SU-DHL-6 (cell line): Measurements from ENCODE around the gene SLC13A4.

Source experiments
- H2AFZ ChIP-seq: fragments of 200-600 bp; sonication (generic); 2 replicates; pipeline ENCODE4 v1.6.1; 2014; ENCODE audit warnings: low read depth, mild to moderate bottlenecking, moderate library complexity, mixed read lengths, antibody characterized with exemption, low read length; ENCODE audit not compliant: severe bottlenecking
- H3F3A ChIP-seq: fragments of 200-600 bp; shearing (Covaris generic); 2 replicates; pipeline ENCODE4 v1.6.0; 2016; ENCODE audit warnings: antibody characterized with exemption, mild to moderate bottlenecking; ENCODE audit not compliant: insufficient read depth
- H3K27ac ChIP-seq: fragments of 200-600 bp; sonication (generic); 2 replicates; pipeline ENCODE4 v1.5.1; 2016; ENCODE audit warnings: low read depth, mild to moderate bottlenecking, low read length, moderate library complexity, mixed read lengths
- H3K27me3 ChIP-seq: fragments of 200-600 bp; sonication (generic), shearing (Covaris generic); 2 replicates; pipeline ENCODE4 v1.6.0; 2014; ENCODE audit warnings: mild to moderate bottlenecking, low read length
- H3K36me3 ChIP-seq: fragments of 200-600 bp; sonication (generic); 2 replicates; pipeline ENCODE4 v1.6.1; 2014; ENCODE audit warnings: mild to moderate bottlenecking, low read length, mixed read lengths
- H3K4me2 ChIP-seq: fragments of 300-600, 200-600 bp; shearing (Covaris generic), sonication (generic); 2 replicates; pipeline ENCODE4 v1.6.0; 2014; ENCODE audit warnings: low read length, low read depth, mild to moderate bottlenecking; ENCODE audit not compliant: poor library complexity, severe bottlenecking
- H3K4me3 ChIP-seq: fragments of 200-600 bp; sonication (generic); 2 replicates; pipeline ENCODE4 v1.5.1; 2014; ENCODE audit warnings: antibody characterized with exemption, low read length, mild to moderate bottlenecking, mixed read lengths; ENCODE audit not compliant: insufficient read depth, poor library complexity, severe bottlenecking
- H3K79me2 ChIP-seq: fragments of 200-600 bp; sonication (generic); 2 replicates; pipeline ENCODE4 v1.6.1; 2014; ENCODE audit warnings: mild to moderate bottlenecking, low read length, moderate library complexity; ENCODE audit not compliant: insufficient read depth
- H3K9ac ChIP-seq: fragments of 200-600 bp; sonication (generic); 2 replicates; pipeline ENCODE4 v1.7.0; 2014; ENCODE audit warnings: mild to moderate bottlenecking, low read length
- H3K9me2 ChIP-seq: fragments of 200-600 bp; sonication (generic); replicated peaks from 2 replicates; pipeline ENCODE4 v1.6.1; 2014; ENCODE audit warnings: low read length; ENCODE audit not compliant: insufficient read depth
- H3K9me3 ChIP-seq: fragments of 200-600 bp; sonication (generic); 2 replicates; pipeline ENCODE4 v1.6.1; 2014; ENCODE audit warnings: low read length, mixed read lengths; ENCODE audit not compliant: insufficient read depth
- H4K20me1 ChIP-seq: fragments of 200-600 bp; sonication (generic); 2 replicates; pipeline ENCODE4 v1.6.1; 2014; ENCODE audit warnings: low read depth, mild to moderate bottlenecking, antibody characterized with exemption, low read length, moderate library complexity, mixed read lengths
- CTCF ChIP-seq: fragments of 200-600 bp; sonication (generic); IDR thresholded peaks from one replicate; pipeline ENCODE4 v1.5.1; 2017; ENCODE audit warnings: antibody characterized with exemption, mild to moderate bottlenecking, low read length, moderate library complexity; ENCODE audit not compliant: insufficient read depth, poor library complexity, severe bottlenecking
- EZH2phosphoT487 ChIP-seq: fragments of 200-600 bp; sonication (generic), shearing (Covaris generic); conservative IDR thresholded peaks from 2 replicates; pipeline ENCODE4 v1.6.1; 2018; ENCODE audit warnings: mild to moderate bottlenecking, antibody characterized with exemption, low read length, moderate library complexity, mixed read lengths

Gene SLC13A4

GRCh38 chr7:135678612-135679575 lies 49.1 kb downstream of the SLC13A4 start:
- Histone ChIP-seq H3K36me3 (peaks cover 11% of the 10 kb centered on the region), H3K9me3 (no peaks in the 10 kb centered on the region), H2AFZ (no peak overlapping the region), H3F3A (no peaks in the 10 kb centered on the region), H4K20me1 (no peaks in the 10 kb centered on the region), H3K9me2 (no peaks in the 10 kb centered on the region), H3K27ac (no peak overlapping the region), H3K9ac (no peak overlapping the region), H3K27me3 (no peaks in the 10 kb centered on the region), H3K4me2 (no peak overlapping the region), H3K79me2 (no peaks in the 10 kb centered on the region), H3K4me3 (no peak overlapping the region)
- TF ChIP-seq CTCF (no peak), EZH2phosphoT487 (no peak)

- H3F3A ChIP-seq = peaks cover 6% of the 10 kb centered on the region; the same call in 1 of the 2 replicates
- TF ChIP-seq CTCF (no peak), EZH2phosphoT487 (no peak)
- no peak overlapping the region for H3K27ac ChIP-seq
- H3K4me3 ChIP-seq = no peak overlapping the region
- no peaks in the 10 kb centered on the region for H3K9me3 ChIP-seq
- H3K4me2 ChIP-seq = no peak overlapping the region
- H3K27me3 ChIP-seq = no peaks in the 10 kb centered on the region
- H3K9me2 ChIP-seq = no peaks in the 10 kb centered on the region
- peaks cover 32% of the 10 kb centered on the region for H3K79me2 ChIP-seq
- H4K20me1 ChIP-seq = no peaks in the 10 kb centered on the region
- no peak overlapping the region for H3K9ac ChIP-seq
- H3K36me3 ChIP-seq = peaks cover 11% of the 10 kb centered on the region
- no peak overlapping the region for H2AFZ ChIP-seq
These were observed 54.7 kb downstream of the SLC13A4 start for GRCh38 chr7:135673360-135673706.

GRCh38 chr7:135672560-135673359 lies 55.2 kb downstream of the SLC13A4 start:
- Histone ChIP-seq H3K27me3 (no peaks in the 10 kb centered on the region), H3K9me3 (no peaks in the 10 kb centered on the region), H4K20me1 (no peaks in the 10 kb centered on the region), H3K36me3 (peaks cover 14% of the 10 kb centered on the region), H3K9ac (no peak overlapping the region), H3K27ac (no peak overlapping the region), H3K9me2 (no peaks in the 10 kb centered on the region), H3K4me3 (no peak overlapping the region), H3F3A (peaks cover 6% of the 10 kb centered on the region; the same call in 1 of the 2 replicates), H3K79me2 (peaks cover 37% of the 10 kb centered on the region), H2AFZ (no peak overlapping the region), H3K4me2 (no peak overlapping the region)
- no peak for TF ChIP-seq EZH2phosphoT487
- peak; percentile 63 for TF ChIP-seq CTCF
